H1 (cell line): ENCODE measurements around the gene TNS3. TPM values are rescaled to one million over a fixed set of nuclear protein-coding genes. Genes with fewer than 3 reads are reported as not detected.
A peak's percentile ranks its signal among the peaks of the same experiment; 100 is the strongest.

ENCODE experiments used
- CTCF ChIA-PET: fragments of 300-600 bp; sonication (Branson Sonifier 250); formaldehyde crosslinking; loops from one replicate; lab custom pipeline; 2021; ENCODE audit not compliant: partially characterized antibody; lab: Charles Lee
- POLR2A ChIA-PET: fragments of 300-600 bp; sonication (Branson Sonifier 250); formaldehyde crosslinking; loops from one replicate; lab custom pipeline; 2021; ENCODE audit warnings: inconsistent platforms; ENCODE audit not compliant: partially characterized antibody; lab: Charles Lee
- DNase-seq, 2 experiments: peaks; one replicate each; pipeline versions ENCODE4 v3.0.0 to v3.0.0-alpha.2; 2010 to 2022; ENCODE audit warnings: low spot score in 2 of 2, low read depth in 1 of 2, mixed read lengths in 1 of 2
- FAIRE-seq: peaks from 2 replicates; lab custom pipeline; 2011; peaks lifted over from hg19 to GRCh38; lab: Jason Lieb, UNC
- H2AFZ ChIP-seq: 2 replicates; pipeline ENCODE4 v1.8.1; 2012; ENCODE audit warnings: low read length, inconsistent platforms
- H2AK5ac ChIP-seq: 2 replicates; pipeline ENCODE4 v1.6.1; 2013; ENCODE audit warnings: low read depth, low read length
- H2BK120ac ChIP-seq: replicated peaks from 2 replicates; pipeline ENCODE3; 2013; ENCODE audit warnings: low read depth, low read length, inconsistent platforms
- H2BK12ac ChIP-seq: 2 replicates; pipeline ENCODE4 v1.6.1; 2013; ENCODE audit warnings: low read depth, low read length
- H2BK15ac ChIP-seq: 2 replicates; pipeline ENCODE4 v1.6.1; 2013; ENCODE audit warnings: low read length
- H2BK20ac ChIP-seq: 2 replicates; pipeline ENCODE4 v1.6.1; 2013; ENCODE audit warnings: low read length
- H2BK5ac ChIP-seq: 2 replicates; pipeline ENCODE4 v1.6.1; 2013; ENCODE audit warnings: low read depth, low read length
- H3K14ac ChIP-seq: 2 replicates; pipeline ENCODE4 v1.6.1; 2013; ENCODE audit warnings: inconsistent platforms; ENCODE audit not compliant: insufficient read length
- H3K18ac ChIP-seq: 2 replicates; pipeline ENCODE4 v1.6.1; 2013; ENCODE audit warnings: low read length; ENCODE audit errors: extremely low read depth
- H3K23ac ChIP-seq: 2 replicates; pipeline ENCODE4 v1.6.1; 2013; ENCODE audit warnings: inconsistent platforms; ENCODE audit not compliant: insufficient read length
- H3K23me2 ChIP-seq: 2 replicates; pipeline ENCODE4 v1.6.1; 2013; ENCODE audit warnings: low read depth, low read length
- H3K27ac ChIP-seq: 2 replicates; pipeline ENCODE4 v1.6.1; 2011; ENCODE audit warnings: low read depth, low read length, inconsistent platforms
- H3K27me3 ChIP-seq, 4 experiments: replicated peaks in 1 of 4; 1 replicate in 1 of 4; 2 replicates in 3 of 4; pipeline versions ENCODE4 v1.6.1 to v1.8.1; 2011 to 2013; ENCODE audit warnings: low read length in 3 of 4, mild to moderate bottlenecking in 3 of 4, inconsistent platforms in 2 of 4, mixed read lengths in 2 of 4, moderate library complexity in 1 of 4; ENCODE audit not compliant: control insufficient read depth in 3 of 4, insufficient read depth in 3 of 4; ENCODE audit errors: extremely low read depth in 1 of 4
- H3K36me3 ChIP-seq, 4 experiments: 2 replicates each; pipeline versions ENCODE4 v1.6.1 to v1.8.1; 2011 to 2013; ENCODE audit warnings: mild to moderate bottlenecking in 4 of 4, low read length in 3 of 4, moderate library complexity in 2 of 4, control low read depth in 1 of 4, inconsistent platforms in 1 of 4; ENCODE audit not compliant: insufficient read depth in 4 of 4, control insufficient read depth in 2 of 4
- H3K4ac ChIP-seq: replicated peaks from 2 replicates; pipeline ENCODE3; 2013; ENCODE audit warnings: low read length, low read depth, mixed read lengths, inconsistent platforms; ENCODE audit not compliant: insufficient read length
- H3K4me1 ChIP-seq, 4 experiments: replicated peaks in 1 of 4; 1 replicate in 1 of 4; 2 replicates in 3 of 4; pipeline versions ENCODE4 v1.6.1 to v1.8.1; 2011 to 2013; ENCODE audit warnings: low read length in 3 of 4, inconsistent platforms in 2 of 4, mixed read lengths in 1 of 4; ENCODE audit not compliant: insufficient read depth in 4 of 4, control insufficient read depth in 3 of 4
- H3K4me2 ChIP-seq, 2 experiments: 2 replicates each; pipeline versions ENCODE4 v1.6.1 to v1.8.1; 2011 to 2013; ENCODE audit warnings: low read depth in 2 of 2, low read length in 2 of 2, control low read depth in 1 of 2, inconsistent platforms in 1 of 2, mild to moderate bottlenecking in 1 of 2; ENCODE audit not compliant: insufficient read depth in 1 of 2
- H3K4me3 ChIP-seq, 4 experiments: fragments of 200-600, 300-600 bp in 1 of 4; sonication (generic), shearing (Covaris generic), sonication (Bioruptor Twin) in 1 of 4; 2 replicates each; pipeline versions ENCODE4 v1.5.1 to v1.8.1; 2011 to 2016; ENCODE audit warnings: low read length in 4 of 4, low read depth in 3 of 4, control low read depth in 2 of 4, inconsistent platforms in 2 of 4, mild to moderate bottlenecking in 2 of 4, mixed read lengths in 1 of 4, moderate library complexity in 1 of 4; ENCODE audit not compliant: insufficient read depth in 2 of 4; ENCODE audit errors: extremely low read depth in 1 of 4
- H3K56ac ChIP-seq: replicated peaks from 2 replicates; pipeline ENCODE3; 2013; ENCODE audit warnings: low read depth, mild to moderate bottlenecking, mixed read lengths, low read length, inconsistent platforms; ENCODE audit not compliant: insufficient read length
- H3K79me1 ChIP-seq: 2 replicates; pipeline ENCODE4 v1.6.1; 2013; ENCODE audit warnings: low read depth, low read length, control low read depth
- H3K79me2 ChIP-seq, 2 experiments: 2 replicates each; pipeline versions ENCODE4 v1.6.1 to v1.8.1; 2012 to 2013; ENCODE audit warnings: low read length in 2 of 2, mild to moderate bottlenecking in 2 of 2, inconsistent platforms in 1 of 2; ENCODE audit not compliant: insufficient read depth in 2 of 2, control insufficient read depth in 1 of 2
- H3K9ac ChIP-seq, 4 experiments: replicated peaks in 1 of 4; 1 replicate in 1 of 4; 2 replicates in 3 of 4; pipeline versions ENCODE4 v1.6.1 to v1.8.1; 2011 to 2013; ENCODE audit warnings: low read depth in 3 of 4, low read length in 3 of 4, control low read depth in 2 of 4, mild to moderate bottlenecking in 2 of 4, moderate library complexity in 2 of 4, inconsistent platforms in 1 of 4; ENCODE audit errors: extremely low read depth in 1 of 4
- H3K9me3 ChIP-seq, 2 experiments: 2 replicates each; pipeline versions ENCODE4 v1.6.1 to v1.8.1; 2012 to 2013; ENCODE audit warnings: mild to moderate bottlenecking in 2 of 2, moderate library complexity in 2 of 2, control low read depth in 1 of 2, inconsistent platforms in 1 of 2, low read depth in 1 of 2, low read length in 1 of 2, mixed read lengths in 1 of 2; ENCODE audit not compliant: insufficient read depth in 2 of 2
- H4K20me1 ChIP-seq, 2 experiments: replicated peaks in 1 of 2; 2 replicates each; pipeline versions ENCODE3 to v1.8.1; 2011 to 2013; ENCODE audit warnings: inconsistent platforms in 2 of 2, low read length in 2 of 2, mild to moderate bottlenecking in 1 of 2; ENCODE audit not compliant: insufficient read depth in 2 of 2, control insufficient read depth in 1 of 2
- H4K5ac ChIP-seq: 2 replicates; pipeline ENCODE4 v1.6.1; 2013; ENCODE audit warnings: low read length, low read depth, mixed read lengths, inconsistent platforms; ENCODE audit not compliant: insufficient read length
- H4K8ac ChIP-seq: 2 replicates; pipeline ENCODE4 v1.8.0; 2013; ENCODE audit warnings: mild to moderate bottlenecking, moderate library complexity, low read length, inconsistent platforms; ENCODE audit not compliant: insufficient read depth; ENCODE audit errors: extremely low read depth
- H4K91ac ChIP-seq: replicated peaks from 2 replicates; pipeline ENCODE3; 2013; ENCODE audit warnings: low read length, mixed read lengths, inconsistent platforms; ENCODE audit not compliant: insufficient read length
- CHD1 ChIP-seq: IDR thresholded peaks from 2 replicates; pipeline ENCODE4 v1.6.1; 2012; ENCODE audit warnings: low read depth, low read length, improper control_type of control experiment
- WGBS, 2 experiments: shearing (Covaris generic) in 1 of 2; methylation state at CpG; one replicate each; pipeline versions ENCODE4 v1.1.6 to v1.1.7; 2013 to 2015; ENCODE audit warnings: low lambda C conversion rate in 2 of 2, mixed read lengths in 2 of 2, inconsistent platforms in 1 of 2, low coverage in 1 of 2, missing lambda C conversion rate in 1 of 2; ENCODE audit not compliant: insufficient replicate concordance in 2 of 2, insufficient coverage in 1 of 2, insufficient read length in 1 of 2; ENCODE audit errors: extremely low coverage in 1 of 2, missing lambda C conversion rate in 1 of 2; 5-methylcytosine and 5-hydroxymethylcytosine counted together
- polyA plus RNA-seq, 7 experiments: library from polyadenylated mRNA; depleted of rRNA in 3 of 7; stranded (reverse) in 5 of 7; unstranded in 2 of 7; fragments of >200 nt in 5 of 7; fragments of 200-250 nt in 2 of 7; gene quantifications; 1 replicate in 5 of 7; 2 replicates in 1 of 7; 4 replicates in 1 of 7; pipeline versions ENCODE4 v1.2.1 to v1.2.3, GENCODE V29; 2011 to 2013; ENCODE audit warnings: missing spikeins in 2 of 7, mixed read lengths in 2 of 7
- total RNA-seq: library from RNA; stranded (reverse); fragmentation: NEBNext Ultra II Directional; extraction: Animal tissue kit (Norgen Biotek cat#: 25700); gene quantifications from 2 replicates; pipeline ENCODE4 v1.2.1, GENCODE V29; 2021

Gene TNS3
- total and polyA plus RNA-seq, 2 of the 8 experiments (the other 6 are each of a cell fraction or from before 2014, with no cell fraction given), result 11.9 to 24.2 TPM

GRCh38 chr7:47576866-47577306 is 5.0 kb downstream of the TNS3 start:
- FAIRE-seq (no peak), DNase-seq (no peak)
- H3K27ac ChIP-seq, result no peak overlapping the region
- H2BK12ac ChIP-seq, result no peak overlapping the region
- H3K9me3 ChIP-seq, result no peaks in the 10 kb centered on the region
- peaks cover 8 to 30% (median 17%) of the 10 kb centered on the region in 4 experiments for H3K4me1 ChIP-seq
- H3K79me1 ChIP-seq, result peaks cover 17% of the 10 kb centered on the region
- H3K9ac ChIP-seq, result no peak overlapping the region
- no peak overlapping the region for H3K14ac ChIP-seq
- no peak overlapping the region for H3K23ac ChIP-seq
- peaks cover 0 to 3% of the 10 kb centered on the region in 2 experiments for H4K20me1 ChIP-seq
- H3K4me2 ChIP-seq, result no peak overlapping the region
- H3K56ac ChIP-seq, result no peak overlapping the region
- no peak overlapping the region for H2BK5ac ChIP-seq
- ChIA-PET POLR2A (no interaction called here), CTCF (interaction anchor here (0.6 to 0.9 kb wide), 2 partner anchors 26 to 281 kb away, joined by 3 to 4 read pairs; no protein-coding TSS in a partner anchor)
- no peak overlapping the region for H2AK5ac ChIP-seq
- H3K27me3 ChIP-seq, result no peaks in the 10 kb centered on the region
- no peak for TF ChIP-seq CHD1
- H3K18ac ChIP-seq, result 0 out of 2 replicates have a peak overlapping the region, but pooled peaks have one; percentile 71
- H4K8ac ChIP-seq, result no peak overlapping the region
- WGBS, 2 experiments, result 91% methylated on average over 15 of the region's 15 CpGs; no CpG with 5 or more reads in 1 of the 2 experiments
- no peak overlapping the region for H3K4me3 ChIP-seq
- no peak overlapping the region for H2BK120ac ChIP-seq
- H2BK20ac ChIP-seq, result no peak overlapping the region
- no peaks in the 10 kb centered on the region for H3K36me3 ChIP-seq
- no peak overlapping the region for H2BK15ac ChIP-seq
- H4K91ac ChIP-seq, result no peak overlapping the region
- no peak overlapping the region for H4K5ac ChIP-seq
- no peak overlapping the region for H3K4ac ChIP-seq
- peaks cover 9 to 48% of the 10 kb centered on the region in 2 experiments for H3K79me2 ChIP-seq
- H2AFZ ChIP-seq, result no peak overlapping the region
- no peaks in the 10 kb centered on the region; the same call in 1 of the 2 replicates for H3K23me2 ChIP-seq
